IMR-90 (cell line): ENCODE data around the gene CABCOCO1. TPM values are rescaled to one million over a fixed set of nuclear protein-coding genes. Genes with fewer than 3 reads are reported as not detected.

Source experiments
- ATAC-seq: fragments of 200-7000 bp; cut with Tn5 transposase; 2 replicates; pipeline ENCODE4 v1.9.1; 2020; ENCODE audit warnings: low read depth, mild to moderate bottlenecking, moderate library complexity
- BruUV-seq: library from RNA; stranded (reverse); fragments of 400-500 nt; replicated peaks from 2 replicates; lab custom pipeline; 2021; lab: Mats Ljungman, UMichigan
- CTCF ChIA-PET: fragments of 300-600 bp; formaldehyde crosslinking; extraction: SDS; loops from one replicate; lab custom pipeline; 2021; ENCODE audit warnings: antibody characterized with exemption; lab: Yijun Ruan, JAX
- POLR2A ChIA-PET: fragments of 300-600 bp; sonication (Branson Sonifier 250); formaldehyde crosslinking; loops from one replicate; lab custom pipeline; 2022; ENCODE audit warnings: antibody characterized with exemption; ENCODE audit not compliant: unreplicated experiment; lab: Charles Lee
- DNase-seq: peaks from one replicate; pipeline ENCODE4 v3.0.0; 2013
- H2AFZ ChIP-seq: replicated peaks from 2 replicates; pipeline ENCODE3; 2013; ENCODE audit warnings: low read length, mild to moderate bottlenecking; ENCODE audit not compliant: poor library complexity
- H2AK5ac ChIP-seq: 2 replicates; pipeline ENCODE4 v1.6.1; 2013; ENCODE audit warnings: low read depth, low read length, inconsistent platforms
- H2AK9ac ChIP-seq: replicated peaks from 2 replicates; pipeline ENCODE3; 2013; ENCODE audit warnings: mild to moderate bottlenecking, low read depth, low read length, moderate library complexity; ENCODE audit not compliant: poor library complexity
- H2BK120ac ChIP-seq: 2 replicates; pipeline ENCODE4 v1.6.1; 2013; ENCODE audit warnings: low read depth, low read length, inconsistent platforms
- H2BK15ac ChIP-seq: 3 replicates; pipeline ENCODE4 v1.6.1; 2013; ENCODE audit warnings: low read depth, low read length, inconsistent platforms
- H2BK20ac ChIP-seq: 2 replicates; pipeline ENCODE4 v1.6.1; 2013; ENCODE audit warnings: low read depth, mild to moderate bottlenecking, inconsistent platforms, low read length, moderate library complexity
- H2BK5ac ChIP-seq: 2 replicates; pipeline ENCODE4 v1.6.1; 2013; ENCODE audit warnings: mild to moderate bottlenecking, low read depth, low read length, inconsistent platforms; ENCODE audit not compliant: poor library complexity, severe bottlenecking
- H3K14ac ChIP-seq: replicated peaks from 2 replicates; pipeline ENCODE4 v1.6.1; 2013; ENCODE audit warnings: low read depth, low read length, inconsistent platforms
- H3K18ac ChIP-seq: 2 replicates; pipeline ENCODE4 v1.6.1; 2013; ENCODE audit warnings: low read depth, low read length, control low read depth
- H3K23ac ChIP-seq: 2 replicates; pipeline ENCODE4 v1.6.1; 2013; ENCODE audit warnings: low read depth, low read length, inconsistent platforms
- H3K27ac ChIP-seq: 2 replicates; pipeline ENCODE4 v1.5.1; 2013; ENCODE audit warnings: mild to moderate bottlenecking, control low read depth, low read length; ENCODE audit not compliant: insufficient read depth
- H3K27me3 ChIP-seq: 2 replicates; pipeline ENCODE4 v1.6.1; 2013; ENCODE audit warnings: low read length; ENCODE audit not compliant: control insufficient read depth, insufficient read depth
- H3K36me3 ChIP-seq: 2 replicates; pipeline ENCODE4 v1.6.1; 2013; ENCODE audit warnings: low read length, mixed read lengths; ENCODE audit not compliant: control insufficient read depth, insufficient read depth
- H3K4ac ChIP-seq: 2 replicates; pipeline ENCODE4 v1.6.1; 2013; ENCODE audit warnings: low read depth, low read length, inconsistent platforms
- H3K4me1 ChIP-seq: 2 replicates; pipeline ENCODE4 v1.6.1; 2013; ENCODE audit warnings: low read length, mixed read lengths; ENCODE audit not compliant: control insufficient read depth, insufficient read depth
- H3K4me2 ChIP-seq: 2 replicates; pipeline ENCODE4 v1.6.1; 2013; ENCODE audit warnings: low read depth, mild to moderate bottlenecking, control low read depth, low read length, moderate library complexity
- H3K4me3 ChIP-seq: 2 replicates; pipeline ENCODE4 v1.5.1; 2013; ENCODE audit warnings: low read depth, mild to moderate bottlenecking, control low read depth, low read length, moderate library complexity; ENCODE audit not compliant: insufficient read depth
- H3K56ac ChIP-seq: 2 replicates; pipeline ENCODE4 v1.6.1; 2013; ENCODE audit warnings: low read length, inconsistent platforms; ENCODE audit not compliant: insufficient read depth; ENCODE audit errors: extremely low read depth
- H3K79me1 ChIP-seq, 2 experiments: 2 replicates each; pipeline ENCODE4 v1.6.1; 2013; ENCODE audit warnings: low read length in 2 of 2, inconsistent platforms in 1 of 2, low read depth in 1 of 2
- H3K9ac ChIP-seq: 2 replicates; pipeline ENCODE4 v1.6.1; 2013; ENCODE audit warnings: low read depth, low read length, control low read depth
- H3K9me1 ChIP-seq: 2 replicates; pipeline ENCODE4 v1.6.1; 2013; ENCODE audit warnings: low read length, inconsistent platforms; ENCODE audit not compliant: insufficient read depth
- H3K9me3 ChIP-seq: 2 replicates; pipeline ENCODE4 v1.6.1; 2013; ENCODE audit warnings: low read length; ENCODE audit not compliant: control insufficient read depth, insufficient read depth
- H4K20me1 ChIP-seq: 2 replicates; pipeline ENCODE4 v1.6.1; 2013; ENCODE audit warnings: low read length, inconsistent platforms; ENCODE audit not compliant: insufficient read depth
- H4K5ac ChIP-seq: 2 replicates; pipeline ENCODE4 v1.6.1; 2013; ENCODE audit warnings: mild to moderate bottlenecking, low read depth, low read length, control low read depth
- H4K8ac ChIP-seq, 2 experiments: 2 replicates each; pipeline ENCODE4 v1.6.1; 2013; ENCODE audit warnings: low read depth in 2 of 2, low read length in 2 of 2, control low read depth in 1 of 2, inconsistent platforms in 1 of 2
- H4K91ac ChIP-seq: 2 replicates; pipeline ENCODE4 v1.6.1; 2013; ENCODE audit warnings: low read depth, low read length, inconsistent platforms; ENCODE audit not compliant: insufficient read depth
- CHD1 ChIP-seq: IDR thresholded peaks from 2 replicates; pipeline ENCODE4 v1.6.1; 2012; ENCODE audit warnings: low read depth, low read length, improper control_type of control experiment
- FOS ChIP-seq: fragments of 150-350 bp; IDR thresholded peaks from 2 replicates; pipeline ENCODE4 v1.6.1; 2016; ENCODE audit warnings: low read depth, low read length
- MAFK ChIP-seq: IDR thresholded peaks from 2 replicates; pipeline ENCODE4 v1.6.1; 2012; ENCODE audit warnings: low read depth, low read length, improper control_type of control experiment
- RFX5 ChIP-seq: IDR thresholded peaks from 2 replicates; pipeline ENCODE4 v1.8.0; 2012; ENCODE audit warnings: low read depth, mild to moderate bottlenecking, low read length, moderate library complexity
- SMC3 ChIP-seq: fragments of 150-350 bp; IDR thresholded peaks from 2 replicates; pipeline ENCODE4 v1.6.1; 2016; ENCODE audit warnings: low read depth, mild to moderate bottlenecking, antibody characterized with exemption, low read length, moderate library complexity
- WGBS, 2 experiments: methylation state at CpG; one replicate each; pipeline versions ENCODE4 v1.1.5 to v1.1.7; 2013; ENCODE audit warnings: missing lambda C conversion rate in 2 of 2; ENCODE audit not compliant: insufficient read length in 1 of 2; ENCODE audit errors: extremely low coverage in 2 of 2; 5-methylcytosine and 5-hydroxymethylcytosine counted together
- dilution Hi-C: fragments of 300-500 bp; cut with HindIII; formaldehyde crosslinking; loops from one replicate; pipeline ENCODE4 v1.14.3; 2018; ENCODE audit warnings: low sequenced_read_pairs; ENCODE audit not compliant: unreplicated experiment
- in situ Hi-C: fragments of 300-500 bp; cut with MboI; formaldehyde crosslinking; loops from 3 replicates; pipeline ENCODE4 v1.14.3; 2019; ENCODE audit warnings: low sequenced_read_pairs, inconsistent platforms, mixed read lengths
- intact Hi-C: fragments of 100-400 bp; cut with micrococcal nuclease; formaldehyde crosslinking; loops from 2 replicates; pipeline ENCODE4 v1.10.0; 2022
- polyA plus RNA-seq, 3 experiments: library from polyadenylated mRNA; depleted of rRNA; stranded (reverse); fragments of >200 nt; gene quantifications; 2 replicates each; pipeline ENCODE4 v1.2.3, GENCODE V29; 2012; ENCODE audit warnings: low replicate concordance in 1 of 3
- total RNA-seq: library from RNA; depleted of rRNA; stranded (reverse); fragments of >200 nt; gene quantifications from 2 replicates; pipeline ENCODE4 v1.2.3, GENCODE V29; 2012

The CABCOCO1 gene
- total and polyA plus RNA-seq, 2 of the 4 experiments (the other 2 are of a cell fraction), result 0.18 to 0.31 TPM

GRCh38 chr10:61639952-61640351, 22.8 kb upstream of the CABCOCO1 start:
- ChIA-PET CTCF (no interaction called here), POLR2A (no interaction called here)
- Histone ChIP-seq H2AFZ (peak overlapping the region; percentile 4), H2BK20ac (no peak overlapping the region), H3K36me3 (no peaks in the 10 kb centered on the region), H4K91ac (peak overlapping the region; percentile 26; the same call in 1 of the 2 replicates), H2BK5ac (no peak overlapping the region), H3K56ac (no peak overlapping the region), H3K4me3 (no peak overlapping the region), H2BK120ac (peak overlapping the region; percentile 23; the same call in 1 of the 2 replicates), H4K20me1 (no peaks in the 10 kb centered on the region), H3K14ac (no peak overlapping the region), H3K4me1 (peaks cover 8% of the 10 kb centered on the region; the same call in 1 of the 2 replicates), H3K9me1 (no peaks in the 10 kb centered on the region), H3K9ac (no peak overlapping the region), H3K9me3 (no peaks in the 10 kb centered on the region), H2AK9ac (no peak overlapping the region), H3K79me1 (no peaks in the 10 kb centered on the region), H2AK5ac (no peak overlapping the region), H2BK15ac (no peak overlapping the region), H3K4me2 (no peak overlapping the region), H4K5ac (no peak overlapping the region), H3K18ac (no peak overlapping the region), H3K23ac (no peak overlapping the region), H3K4ac (0 out of 2 replicates have a peak overlapping the region, but pooled peaks have one; percentile 34), H4K8ac (no peak overlapping the region), H3K27me3 (no peaks in the 10 kb centered on the region), H3K27ac (no peak overlapping the region)
- no TSS peak for BruUV-seq
- TF ChIP-seq SMC3 (no peak), CHD1 (no peak), RFX5 (no peak), FOS (no peak), MAFK (no peak)
- intact Hi-C loops (loop anchor here (10.0 kb wide), 1 partner anchor 185 kb away; the partner anchor contains the start of gene TMEM26), dilution Hi-C loops (no loop called here), in situ Hi-C loops (no loop called here)
- WGBS, 2 experiments, result 67% methylated on average over 1 of the region's 4 CpGs; no CpG with 5 or more reads in 1 of the 2 experiments
- ATAC-seq (peak; percentile 29; the same call in 1 of the 2 replicates), DNase-seq (peak; percentile 34)
